HG03108 (cell line): ENCODE results near the gene UNC119B.
A peak's percentile ranks its signal among the peaks of the same experiment; 100 is the strongest.

Experiments used
- ATAC-seq: cut with Tn5 transposase; IDR thresholded peaks from one replicate; pipeline ENCODE4 v1.9.1; 2021; ENCODE audit warnings: moderate library complexity; ENCODE audit not compliant: unreplicated experiment

UNC119B gene

DNA sequence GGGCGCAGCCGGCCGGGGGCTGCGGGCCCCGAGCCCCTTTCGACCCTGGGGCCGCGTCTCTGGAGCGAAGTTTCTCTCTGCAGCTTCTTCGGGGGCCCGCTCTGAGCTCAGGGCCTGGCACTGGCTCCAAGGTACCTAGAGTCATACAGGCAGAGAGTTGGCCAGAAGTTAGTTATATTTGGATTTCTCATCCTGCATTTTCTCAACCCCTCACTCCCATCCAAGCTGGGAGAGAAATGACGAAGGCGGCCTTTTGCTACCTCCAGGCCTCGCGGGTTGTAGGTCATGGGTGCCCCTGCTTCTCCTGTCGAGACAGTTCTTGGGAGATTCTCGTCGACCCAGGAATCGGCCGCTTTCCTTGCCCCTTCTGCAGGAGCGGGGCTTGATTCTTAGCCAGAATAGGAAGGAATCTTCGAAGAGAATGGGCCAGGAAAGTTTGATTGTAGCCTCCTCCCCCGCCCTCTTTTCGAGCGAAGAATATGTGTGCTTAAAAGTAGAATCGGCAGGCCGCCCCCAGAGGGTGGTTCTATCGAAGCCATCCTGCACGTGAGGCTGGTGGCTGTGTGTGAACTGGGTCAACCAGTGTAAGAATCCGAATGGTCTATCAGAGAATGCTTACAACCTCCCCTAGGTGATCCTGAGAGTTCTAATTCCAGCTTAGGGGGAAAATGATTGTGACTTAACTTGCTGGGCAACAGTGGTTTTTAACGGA, 22.5 kb upstream of the UNC119B start:
- no peak for ATAC-seq

DNA sequence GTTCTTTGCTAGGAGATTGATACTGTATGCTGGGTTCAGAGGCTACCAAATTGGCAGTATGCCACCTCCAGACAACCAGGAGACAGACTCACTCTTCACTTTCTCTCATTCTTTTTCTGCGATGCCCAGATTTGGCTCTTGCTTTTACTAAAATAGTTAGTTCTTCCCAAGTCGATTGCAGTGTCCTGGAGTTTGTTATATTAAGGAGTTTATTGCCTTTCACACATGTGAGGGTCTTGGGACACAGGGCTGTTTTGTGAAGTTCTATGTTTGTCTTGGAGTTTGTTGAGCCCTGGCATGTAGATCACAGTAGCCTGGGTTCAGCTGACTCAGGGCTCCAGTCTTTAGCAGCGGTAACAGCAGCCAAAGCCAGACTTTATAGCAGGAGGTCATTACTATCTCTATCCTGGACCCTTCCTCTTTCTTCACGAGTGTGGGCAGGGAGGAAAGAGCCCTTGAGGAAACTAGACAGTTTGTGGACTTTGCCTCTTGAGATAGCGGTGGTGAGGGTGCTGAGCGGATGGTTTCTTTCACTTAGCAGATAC, 21.7 kb upstream of the UNC119B start:
- no peak for ATAC-seq

- ATAC-seq = no peak
Observed at GRCh38 chr12:120689397-120690082, 20.7 kb upstream of the UNC119B start.

GRCh38 chr12:120690083-120690450, 20.2 kb upstream of the UNC119B start:
- no peak for ATAC-seq

DNA sequence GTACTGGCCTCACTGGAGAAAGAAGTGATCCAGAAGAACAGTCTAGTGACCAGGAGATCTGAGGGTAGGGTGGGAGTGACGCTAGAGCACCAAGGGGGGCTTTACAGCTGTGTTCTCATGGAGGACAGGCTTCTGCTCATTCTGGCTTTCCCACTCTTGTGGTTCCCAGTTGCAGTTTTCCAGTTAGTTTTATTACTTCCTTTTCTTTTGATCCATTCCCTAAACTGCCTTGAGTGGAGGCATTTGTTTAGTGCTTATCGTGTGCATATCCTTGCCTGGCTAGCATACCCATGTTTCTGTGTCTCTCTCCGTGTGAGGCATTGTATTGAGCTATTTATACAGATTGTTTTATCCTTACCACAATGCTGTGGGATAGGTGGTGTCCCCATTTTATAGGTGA, 19.3 kb upstream of the UNC119B start:
- no peak for ATAC-seq

DNA sequence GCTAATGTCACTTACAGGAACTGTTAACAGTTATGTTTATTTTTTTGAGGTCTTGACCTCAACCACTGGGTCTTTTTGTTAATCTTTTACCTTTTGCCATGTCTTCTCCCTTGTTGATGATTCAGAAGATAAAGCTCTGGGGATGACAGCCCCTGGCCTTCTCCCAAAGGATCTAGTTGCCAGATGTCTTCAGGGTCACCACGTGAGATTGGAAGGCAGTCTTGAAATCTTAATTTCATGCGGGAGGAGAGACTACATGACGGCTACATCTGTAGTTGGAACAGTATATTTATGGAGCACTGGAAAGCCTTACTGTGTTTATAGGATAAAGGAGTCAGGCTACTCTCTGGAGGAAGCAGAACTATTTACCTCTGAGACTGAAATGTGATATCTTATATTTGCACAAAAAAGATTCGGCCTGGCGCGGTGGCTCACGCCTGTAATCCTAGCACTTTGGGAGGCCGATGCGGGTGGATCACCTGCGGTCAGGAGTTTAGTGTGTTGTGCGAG, 17.7 kb upstream of the UNC119B start:
- no peak for ATAC-seq

DNA sequence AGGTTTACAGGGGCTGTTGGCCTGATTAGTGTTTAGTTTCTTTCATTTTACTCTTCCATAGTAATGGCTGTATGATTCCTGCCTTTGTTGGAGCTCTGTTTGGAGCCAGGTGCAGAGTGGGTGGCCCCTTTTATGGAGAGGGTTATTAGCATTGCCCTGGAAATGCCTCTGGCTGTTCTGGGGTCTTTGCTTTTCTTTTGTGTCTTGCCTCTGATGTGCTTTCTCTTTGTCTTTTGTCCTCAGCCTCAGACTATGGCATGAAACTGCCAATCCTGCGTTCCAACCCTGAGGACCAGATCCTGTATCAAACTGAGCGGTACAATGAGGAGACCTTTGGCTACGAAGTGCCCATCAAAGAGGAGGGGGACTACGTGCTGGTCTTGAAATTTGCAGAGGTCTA, 16.4 kb upstream of the UNC119B start:
- no peak for ATAC-seq

GRCh38 chr12:120696626-120697025, 13.6 kb upstream of the UNC119B start:
- no peak for ATAC-seq

DNA sequence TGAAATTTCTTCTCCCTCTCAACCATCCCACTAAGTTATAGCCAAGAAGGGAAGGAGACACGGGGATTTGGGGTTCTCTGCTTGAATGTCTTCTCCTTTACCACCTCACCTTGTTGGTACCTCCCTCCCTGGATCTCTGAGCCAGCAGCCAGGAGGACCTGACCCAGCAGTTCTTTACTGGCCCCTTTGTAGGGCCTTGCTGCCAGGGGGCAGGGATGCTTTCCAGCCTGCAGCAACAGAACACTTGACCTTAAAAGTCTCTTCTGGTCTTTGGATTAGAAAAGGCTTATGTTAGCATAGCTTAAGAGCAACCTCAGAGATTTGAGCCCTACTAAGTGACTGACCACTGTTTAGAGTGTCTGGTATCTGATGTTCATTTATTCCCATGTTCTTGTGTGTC, 12.9 kb upstream of the UNC119B start:
- ATAC-seq = no peak

DNA sequence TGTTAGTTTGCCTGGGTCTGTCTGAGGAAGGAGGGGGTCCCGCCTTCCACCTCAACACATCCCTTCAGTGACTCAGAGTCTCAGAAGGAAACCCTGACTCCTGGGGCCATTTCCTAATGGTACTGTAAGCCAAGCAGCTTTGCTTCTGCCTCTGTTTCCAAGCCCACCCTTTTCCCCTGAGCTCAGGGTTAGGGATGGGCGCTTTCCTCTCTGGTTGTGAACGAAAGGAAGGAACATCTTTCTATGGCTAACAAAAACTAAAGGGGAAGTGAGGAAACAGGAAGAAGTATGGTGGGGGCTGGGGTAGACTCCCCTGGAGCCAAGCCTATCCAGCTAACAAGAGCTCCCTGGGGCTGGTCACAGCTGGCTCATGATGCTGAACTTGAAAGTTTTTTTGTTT, 11.6 kb upstream of the UNC119B start:
- no peak for ATAC-seq

GRCh38 chr12:120699553-120699952, 10.7 kb upstream of the UNC119B start:
- ATAC-seq = no peak

GRCh38 chr12:120700886-120701285, 9.4 kb upstream of the UNC119B start:
- ATAC-seq = no peak

- ATAC-seq = no peak
Observed at GRCh38 chr12:120702637-120703036, 7.6 kb upstream of the UNC119B start.

GRCh38 chr12:120703311-120703942, 6.8 kb upstream of the UNC119B start:
- no peak for ATAC-seq

DNA sequence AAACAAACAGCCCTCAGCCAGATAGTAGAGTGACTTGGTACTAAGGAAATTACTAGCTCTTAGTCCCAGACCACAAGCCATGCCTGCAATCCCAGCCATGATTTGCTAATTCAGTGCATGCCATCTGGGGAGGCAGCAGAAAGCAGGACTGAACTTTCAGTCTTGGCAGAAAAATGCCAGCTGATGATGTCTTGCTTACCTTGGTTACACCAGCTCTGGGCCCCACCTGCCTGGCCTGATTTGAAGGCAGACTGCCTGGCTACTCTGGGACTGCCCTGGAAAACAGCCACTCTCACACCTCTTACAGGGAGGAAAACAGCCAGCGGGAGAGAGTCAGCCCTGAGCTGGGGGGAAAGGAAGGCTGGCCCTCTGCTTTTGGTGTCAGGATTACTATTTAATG, 4.6 kb upstream of the UNC119B start:
- no peak for ATAC-seq

DNA sequence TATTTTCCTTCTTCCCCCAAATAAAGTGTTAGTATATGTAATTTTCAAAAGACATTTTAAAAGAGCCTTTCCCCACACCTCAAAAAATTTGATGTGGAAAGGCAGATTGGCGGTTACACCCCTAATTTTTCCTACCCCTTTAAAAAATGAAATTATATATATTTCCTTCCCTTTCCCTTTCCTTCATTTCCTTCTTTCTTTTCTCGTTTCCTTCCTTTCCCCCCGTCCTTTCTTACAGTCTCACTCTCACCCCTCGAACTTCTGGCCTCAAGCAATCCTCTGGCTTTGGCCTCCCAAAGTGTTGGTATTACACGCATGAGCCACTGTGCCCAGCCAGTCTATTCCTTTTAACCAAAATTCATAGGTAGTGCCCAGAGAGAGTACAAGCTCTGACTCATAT, 4.2 kb upstream of the UNC119B start:
- ATAC-seq = no peak

- no peak for ATAC-seq
Observed at GRCh38 chr12:120708651-120709050, 1.6 kb upstream of the UNC119B start.

DNA sequence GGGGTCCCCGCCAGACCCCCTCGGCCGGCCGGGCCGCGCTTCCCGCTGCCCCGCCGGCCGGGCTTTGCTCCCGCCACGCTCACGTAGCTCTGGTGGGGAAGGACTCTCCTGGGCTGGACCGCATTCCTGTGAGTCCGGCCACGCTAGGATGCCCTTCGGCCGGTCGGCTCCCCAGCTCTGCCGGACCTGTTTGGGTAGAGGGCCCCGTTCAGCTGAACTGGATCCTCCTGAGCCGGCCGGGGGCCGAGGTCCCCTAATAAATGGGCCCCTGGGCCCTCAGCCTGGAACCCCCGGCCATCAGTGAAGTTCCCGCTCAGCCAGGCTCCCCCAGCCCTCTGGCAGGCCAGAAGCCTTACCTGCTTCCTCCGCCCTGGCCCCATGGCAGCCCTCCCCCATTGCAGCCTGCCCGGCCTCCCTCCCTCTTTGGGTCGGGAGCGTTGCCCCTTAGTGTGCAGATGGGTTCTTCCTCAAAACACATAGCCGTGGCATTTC, 593 bp downstream of the UNC119B start:
- ATAC-seq = peak; percentile 34

- no peak for ATAC-seq
Observed at GRCh38 chr12:120711411-120711810, 1.2 kb downstream of the UNC119B start.

- ATAC-seq = no peak
Observed at GRCh38 chr12:120712610-120713009, 2.4 kb downstream of the UNC119B start.

DNA sequence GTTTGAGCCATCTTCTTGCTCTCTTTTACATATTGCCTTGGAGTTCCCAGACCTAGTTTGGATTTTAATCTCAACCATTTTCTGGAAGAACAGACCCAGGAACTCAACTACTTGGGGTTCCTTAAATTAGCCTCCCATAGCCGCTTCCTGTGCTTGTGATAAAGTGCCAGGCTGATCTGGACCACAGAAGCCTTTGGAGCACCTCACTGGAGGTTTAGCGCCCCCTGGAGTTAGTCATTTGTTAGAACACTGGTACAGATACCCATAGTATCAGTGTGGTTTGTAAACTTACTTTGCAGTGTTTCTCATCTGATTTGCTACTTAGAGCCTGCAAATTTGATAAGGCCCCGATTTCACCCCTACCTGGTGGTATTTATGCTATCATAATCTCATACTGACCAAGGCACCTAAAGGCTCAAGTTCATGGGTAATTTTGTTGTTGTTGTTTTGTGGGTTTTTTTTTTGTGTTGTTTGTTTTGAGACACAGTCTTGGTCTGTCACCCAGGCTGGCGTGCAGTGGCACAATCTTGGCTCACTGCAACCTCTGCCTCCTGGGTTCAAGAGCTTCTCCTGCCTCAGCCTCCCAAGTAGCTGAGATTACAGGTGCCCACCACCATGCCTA, 3.7 kb downstream of the UNC119B start:
- ATAC-seq = peak; percentile 35
